Esophagus muscularis mucosa (tissue), 4 donors: ENCODE results near the gene TFF2. TPM values are rescaled to one million over a fixed set of nuclear protein-coding genes. Genes with fewer than 3 reads are reported as not detected.

Experiments used
- DNase-seq: peaks from one replicate; pipeline ENCODE4 v3.0.0-alpha.2; 2017; ENCODE audit errors: extremely low spot score
- H3K27ac ChIP-seq, 4 donors: fragments of 200-600 bp; sonication (generic); replicated peaks in 1 of 4; 1 replicate in 3 of 4; 2 replicates in 1 of 4; pipeline ENCODE4 v1.5.1; 2016 to 2019; ENCODE audit warnings: mild to moderate bottlenecking in 1 of 4
- H3K27me3 ChIP-seq, 4 donors: fragments of 200-600 bp; sonication (generic); one replicate each; pipeline versions ENCODE4 v1.5.1 to v1.6.0; 2016 to 2019
- H3K36me3 ChIP-seq, 4 donors: fragments of 200-600 bp; sonication (generic); one replicate each; pipeline ENCODE4 v1.5.1; 2016 to 2019
- H3K4me1 ChIP-seq, 4 donors: fragments of 200-600 bp; sonication (generic); one replicate each; pipeline ENCODE4 v1.5.1; 2016 to 2019
- H3K4me3 ChIP-seq, 4 donors: fragments of 200-600 bp; sonication (generic); 1 replicate in 2 of 4; 2 replicates in 2 of 4; pipeline ENCODE4 v1.5.1; 2016 to 2019; ENCODE audit warnings: mild to moderate bottlenecking in 4 of 4, moderate library complexity in 1 of 4
- H3K9me3 ChIP-seq, 4 donors: fragments of 200-600 bp; sonication (generic); 1 replicate in 3 of 4; 2 replicates in 1 of 4; pipeline ENCODE4 v1.5.1; 2016 to 2019
- EP300 ChIP-seq: sonication (generic); formaldehyde crosslinking; IDR thresholded peaks from one replicate; pipeline ENCODE4 v1.6.1; 2017; ENCODE audit warnings: antibody characterized with exemption
- POLR2A ChIP-seq: fragments of 450-650 bp; IDR thresholded peaks from one replicate; pipeline ENCODE4 v1.6.1; 2017; ENCODE audit warnings: antibody characterized with exemption, moderate library complexity, mild to moderate bottlenecking, low read depth
- POLR2AphosphoS5 ChIP-seq, 2 donors: sonication (generic); formaldehyde crosslinking; IDR thresholded peaks; one replicate each; pipeline ENCODE4 v1.6.1; 2017; ENCODE audit warnings: antibody characterized with exemption in 2 of 2
- WGBS: methylation state at CpG from one replicate; pipeline ENCODE4 v1.1.5; 2018; 5-methylcytosine and 5-hydroxymethylcytosine counted together
- intact Hi-C: fragments of 100-400 bp; cut with DNase I; formaldehyde crosslinking; loops from one replicate; pipeline ENCODE4 v1.15.1; 2023
- total RNA-seq, 4 donors: library from RNA; depleted of rRNA; stranded (reverse); fragments of >200 nt; gene quantifications; one replicate each; pipeline versions ENCODE4 v1.1.0 to v1.2.1, GENCODE V29; 2016
- TF ChIP-seq, protein P1 (sequence below), 3 experiments: fragments of 200-600 bp in 2 of 3; fragments of 450-650 bp in 1 of 3; sonication (generic) in 2 of 3; IDR thresholded peaks; one replicate each; pipeline ENCODE4 v1.5.1; 2017 to 2019; ENCODE audit warnings: antibody characterized with exemption in 3 of 3, mild to moderate bottlenecking in 2 of 3, moderate library complexity in 1 of 3

TFF2 gene
- total RNA-seq, 4 donors from 2014 or later: not detected

DNA sequence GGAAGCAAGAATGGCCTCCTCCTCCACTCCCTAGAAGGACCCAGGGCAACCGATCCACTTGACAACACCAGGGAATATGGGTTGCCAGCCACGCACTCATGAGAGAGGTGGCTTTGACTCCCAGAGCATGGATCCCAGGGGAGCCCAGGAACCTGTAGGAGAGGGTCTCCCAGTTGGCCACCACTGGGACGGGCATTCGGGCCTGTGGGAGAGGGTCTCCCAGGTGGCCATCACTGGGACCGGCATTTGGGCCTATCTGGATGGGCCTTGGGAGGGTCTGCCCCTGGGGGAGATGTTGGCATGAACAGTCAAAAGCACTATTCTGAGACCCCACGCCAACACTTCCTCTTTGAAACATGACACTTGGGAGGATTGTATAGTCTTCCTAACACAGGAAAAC, 15.0 kb upstream of the TFF2 start:
- DNase-seq: no peak
- TF ChIP-seq POLR2AphosphoS5 (IDR thresholded peaks at IDR 0.05): no peak
- TF ChIP-seq, protein P1, sequence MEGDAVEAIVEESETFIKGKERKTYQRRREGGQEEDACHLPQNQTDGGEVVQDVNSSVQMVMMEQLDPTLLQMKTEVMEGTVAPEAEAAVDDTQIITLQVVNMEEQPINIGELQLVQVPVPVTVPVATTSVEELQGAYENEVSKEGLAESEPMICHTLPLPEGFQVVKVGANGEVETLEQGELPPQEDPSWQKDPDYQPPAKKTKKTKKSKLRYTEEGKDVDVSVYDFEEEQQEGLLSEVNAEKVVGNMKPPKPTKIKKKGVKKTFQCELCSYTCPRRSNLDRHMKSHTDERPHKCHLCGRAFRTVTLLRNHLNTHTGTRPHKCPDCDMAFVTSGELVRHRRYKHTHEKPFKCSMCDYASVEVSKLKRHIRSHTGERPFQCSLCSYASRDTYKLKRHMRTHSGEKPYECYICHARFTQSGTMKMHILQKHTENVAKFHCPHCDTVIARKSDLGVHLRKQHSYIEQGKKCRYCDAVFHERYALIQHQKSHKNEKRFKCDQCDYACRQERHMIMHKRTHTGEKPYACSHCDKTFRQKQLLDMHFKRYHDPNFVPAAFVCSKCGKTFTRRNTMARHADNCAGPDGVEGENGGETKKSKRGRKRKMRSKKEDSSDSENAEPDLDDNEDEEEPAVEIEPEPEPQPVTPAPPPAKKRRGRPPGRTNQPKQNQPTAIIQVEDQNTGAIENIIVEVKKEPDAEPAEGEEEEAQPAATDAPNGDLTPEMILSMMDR (IDR thresholded peaks at IDR 0.05): no peak
- TF ChIP-seq POLR2A: no peak
- TF ChIP-seq EP300: no peak
- H3K27me3 ChIP-seq: peaks cover 0 to 70% (median 0%) of the 10 kb centered on the region in 4 donors
- intact Hi-C loops: no loop called here
- H3K9me3 ChIP-seq: no peaks in the 10 kb centered on the region
- no peaks in the 10 kb centered on the region for H3K4me1 ChIP-seq
- H3K36me3 ChIP-seq: no peaks in the 10 kb centered on the region
- no peak overlapping the region for H3K4me3 ChIP-seq
- H3K27ac ChIP-seq: no peak overlapping the region
- WGBS: 40% methylated on average over 1 of the region's 6 CpGs

DNA sequence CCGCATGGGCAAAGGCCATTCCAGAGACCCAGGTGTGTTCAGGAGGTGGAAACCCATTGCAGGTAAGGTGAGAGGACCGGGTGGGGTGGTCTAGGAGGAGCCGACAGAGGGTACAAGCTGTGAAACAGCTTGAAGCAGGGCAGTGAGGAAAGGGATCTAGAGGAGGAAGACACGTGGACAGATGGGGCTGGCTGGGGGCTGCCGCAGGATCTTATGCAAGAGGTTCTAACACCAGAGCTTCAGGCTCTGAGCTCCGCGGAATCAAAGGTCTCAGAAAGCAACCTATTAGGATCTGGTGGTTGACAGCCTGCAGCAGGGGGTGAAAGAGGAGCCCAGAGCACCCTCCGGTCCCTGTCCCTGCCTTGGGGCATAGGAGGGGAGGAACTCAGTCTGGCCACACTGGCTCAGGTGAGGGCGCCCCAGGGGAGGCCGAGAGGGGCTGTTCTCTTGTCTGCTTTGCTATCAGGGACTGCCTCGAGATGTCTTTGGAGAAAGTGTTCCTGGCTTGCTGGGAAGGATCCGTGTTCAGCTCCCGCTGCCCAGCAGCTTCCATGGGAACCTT, 13.6 kb upstream of the TFF2 start:
- H3K4me3 ChIP-seq: no peak overlapping the region
- intact Hi-C loops: no loop called here
- TF ChIP-seq EP300 (no peak), POLR2AphosphoS5 (IDR thresholded peaks at IDR 0.05) (no peak), POLR2A (no peak)
- TF ChIP-seq, protein P1 (IDR thresholded peaks at IDR 0.05): no peak
- H3K4me1 ChIP-seq: no peaks in the 10 kb centered on the region
- no peak for DNase-seq
- no peaks in the 10 kb centered on the region for H3K36me3 ChIP-seq
- 66% methylated on average over 13 of the region's 13 CpGs for WGBS
- peaks cover 0 to 9% (median 6%) of the 10 kb centered on the region in 4 donors for H3K9me3 ChIP-seq
- H3K27ac ChIP-seq: no peak overlapping the region
- H3K27me3 ChIP-seq: peaks cover 0 to 71% (median 2%) of the 10 kb centered on the region in 4 donors

DNA sequence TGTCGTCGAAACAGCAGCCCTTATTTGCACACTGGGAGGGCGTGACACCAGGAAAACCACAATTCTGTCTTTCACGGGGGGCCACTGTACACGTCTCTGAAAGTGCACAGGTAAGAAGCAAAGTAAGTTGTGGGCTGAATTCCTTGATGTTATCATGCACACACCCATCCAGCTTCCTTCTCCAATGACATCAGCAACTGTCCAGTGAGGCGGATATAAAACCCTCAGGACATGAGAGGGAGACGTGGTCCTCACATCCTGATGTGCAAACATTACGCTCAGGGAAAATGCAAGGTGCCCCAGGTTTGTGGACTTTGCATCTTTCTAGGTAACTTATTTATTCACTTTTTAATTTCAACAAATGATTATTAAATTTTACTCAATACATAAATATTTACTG, 12.5 kb upstream of the TFF2 start:
- intact Hi-C loops: no loop called here
- TF ChIP-seq, protein P1 (IDR thresholded peaks at IDR 0.05): no peak
- no peak for TF ChIP-seq POLR2AphosphoS5 (IDR thresholded peaks at IDR 0.05)
- no peak for TF ChIP-seq EP300
- TF ChIP-seq POLR2A: no peak
- Histone ChIP-seq H3K4me3 (no peak overlapping the region), H3K9me3 (peaks cover 0 to 9% (median 6%) of the 10 kb centered on the region in 4 donors), H3K27me3 (peaks cover 0 to 80% (median 2%) of the 10 kb centered on the region in 4 donors), H3K36me3 (no peaks in the 10 kb centered on the region), H3K4me1 (no peaks in the 10 kb centered on the region), H3K27ac (no peak overlapping the region)
- WGBS: 68% methylated on average over 8 of the region's 8 CpGs
- no peak for DNase-seq

DNA sequence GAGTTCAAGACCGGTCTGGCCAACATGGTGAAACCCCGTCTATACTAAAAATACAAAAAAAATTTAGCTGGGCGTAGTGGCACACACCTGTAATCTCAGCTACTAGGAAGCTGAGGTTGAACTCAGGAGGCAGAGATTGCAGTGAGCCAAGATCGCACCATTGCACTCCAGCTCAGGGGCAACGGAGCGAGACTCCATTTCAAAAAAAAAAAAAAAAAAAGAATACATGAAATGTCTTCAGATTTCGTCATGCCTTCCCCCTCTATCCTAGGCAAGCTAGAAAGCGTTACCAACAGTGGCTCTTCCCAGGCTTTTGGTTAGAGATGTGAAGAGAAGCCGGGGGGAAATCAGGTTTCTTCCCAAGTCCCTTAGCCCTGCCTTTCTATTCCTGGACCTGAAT, 11.9 kb upstream of the TFF2 start:
- no peak for DNase-seq
- Histone ChIP-seq H3K4me3 (no peak overlapping the region), H3K4me1 (no peaks in the 10 kb centered on the region), H3K27me3 (peaks cover 0 to 82% (median 2%) of the 10 kb centered on the region in 4 donors), H3K27ac (no peak overlapping the region), H3K36me3 (no peaks in the 10 kb centered on the region), H3K9me3 (peaks cover 0 to 9% (median 6%) of the 10 kb centered on the region in 4 donors)
- intact Hi-C loops: no loop called here
- TF ChIP-seq, protein P1 (IDR thresholded peaks at IDR 0.05): no peak
- TF ChIP-seq POLR2AphosphoS5 (IDR thresholded peaks at IDR 0.05) (no peak), POLR2A (no peak), EP300 (no peak)
- WGBS: 68% methylated on average over 9 of the region's 9 CpGs

- Histone ChIP-seq H3K36me3 (no peaks in the 10 kb centered on the region), H3K9me3 (peaks cover 0 to 12% (median 7%) of the 10 kb centered on the region in 4 donors), H3K27ac (no peak overlapping the region), H3K4me1 (no peaks in the 10 kb centered on the region), H3K4me3 (no peak overlapping the region), H3K27me3 (peaks cover 0 to 78% (median 2%) of the 10 kb centered on the region in 4 donors)
- WGBS: 51% methylated on average over 12 of the region's 12 CpGs
- intact Hi-C loops: no loop called here
- TF ChIP-seq POLR2AphosphoS5 (IDR thresholded peaks at IDR 0.05): no peak
- TF ChIP-seq, protein P1 (IDR thresholded peaks at IDR 0.05): no peak
- no peak for TF ChIP-seq POLR2A
- TF ChIP-seq EP300: no peak
- DNase-seq: no peak
Observed at GRCh38 chr21:42362198-42362597, 11.4 kb upstream of the TFF2 start.
